Karpas-422 (cell line): Measurements from ENCODE around the gene SYNJ1. TPM values are rescaled to one million over a fixed set of nuclear protein-coding genes. Genes with fewer than 3 reads are reported as not detected.

ENCODE experiments used
- DNase-seq: peaks from one replicate; pipeline ENCODE4 v3.0.0-alpha.2; 2015
- H2AFZ ChIP-seq: fragments of 200-600 bp; sonication (generic); 2 replicates; pipeline ENCODE4 v1.6.1; 2014; ENCODE audit warnings: antibody characterized with exemption, low read length, mixed read lengths
- H3K27ac ChIP-seq: fragments of 200-600 bp; sonication (generic); 2 replicates; pipeline ENCODE4 v1.5.1; 2014; ENCODE audit warnings: mild to moderate bottlenecking, low read length, moderate library complexity
- H3K27me3 ChIP-seq: fragments of 200-600 bp; sonication (generic); 2 replicates; pipeline ENCODE4 v1.6.1; 2014; ENCODE audit warnings: low read length, mixed read lengths
- H3K36me3 ChIP-seq: fragments of 200-600 bp; sonication (generic); 2 replicates; pipeline ENCODE4 v1.6.1; 2014; ENCODE audit warnings: low read length, mixed read lengths; ENCODE audit not compliant: insufficient read depth
- H3K4me1 ChIP-seq: fragments of 200-600 bp; sonication (generic); 2 replicates; pipeline ENCODE4 v1.6.1; 2014; ENCODE audit warnings: mild to moderate bottlenecking, low read length, mixed read lengths
- H3K4me2 ChIP-seq: fragments of 200-600 bp; sonication (generic); 2 replicates; pipeline ENCODE4 v1.6.1; 2014; ENCODE audit warnings: low read length, low read depth, mild to moderate bottlenecking; ENCODE audit not compliant: poor library complexity, severe bottlenecking
- H3K4me3 ChIP-seq: fragments of 200-600 bp; sonication (generic); 2 replicates; pipeline ENCODE4 v1.5.1; 2014; ENCODE audit warnings: mild to moderate bottlenecking, antibody characterized with exemption, low read length, mixed read lengths
- H3K79me2 ChIP-seq: fragments of 200-600 bp; sonication (generic); 2 replicates; pipeline ENCODE4 v1.6.1; 2014; ENCODE audit warnings: mild to moderate bottlenecking, low read length, mixed read lengths
- H3K9ac ChIP-seq: fragments of 200-600 bp; sonication (generic); 2 replicates; pipeline ENCODE4 v1.6.0; 2014; ENCODE audit warnings: low read length
- H3K9me2 ChIP-seq: fragments of 200-600 bp; sonication (generic), shearing (Covaris generic); replicated peaks from 2 replicates; pipeline ENCODE4 v1.6.0; 2014; ENCODE audit warnings: mild to moderate bottlenecking, low read length, moderate library complexity; ENCODE audit not compliant: insufficient read depth
- H3K9me3 ChIP-seq: fragments of 300-700, 200-600 bp; sonication (generic); 2 replicates; pipeline ENCODE4 v1.6.1; 2014; ENCODE audit warnings: low read length, mixed read lengths
- H4K20me1 ChIP-seq: fragments of 200-600 bp; sonication (generic); 2 replicates; pipeline ENCODE4 v1.6.1; 2014; ENCODE audit warnings: mild to moderate bottlenecking, antibody characterized with exemption, low read length, low read depth; ENCODE audit not compliant: insufficient read depth
- total RNA-seq: library from RNA; depleted of rRNA; stranded (reverse); fragments of >200 nt; shearing (Covaris generic); gene quantifications from 2 replicates; pipeline ENCODE4 v1.2.3, GENCODE V29; 2014; ENCODE audit warnings: low replicate concordance

The SYNJ1 gene
- total RNA-seq, 1 experiment from 2014 or later, result 6.0 TPM

DNA sequence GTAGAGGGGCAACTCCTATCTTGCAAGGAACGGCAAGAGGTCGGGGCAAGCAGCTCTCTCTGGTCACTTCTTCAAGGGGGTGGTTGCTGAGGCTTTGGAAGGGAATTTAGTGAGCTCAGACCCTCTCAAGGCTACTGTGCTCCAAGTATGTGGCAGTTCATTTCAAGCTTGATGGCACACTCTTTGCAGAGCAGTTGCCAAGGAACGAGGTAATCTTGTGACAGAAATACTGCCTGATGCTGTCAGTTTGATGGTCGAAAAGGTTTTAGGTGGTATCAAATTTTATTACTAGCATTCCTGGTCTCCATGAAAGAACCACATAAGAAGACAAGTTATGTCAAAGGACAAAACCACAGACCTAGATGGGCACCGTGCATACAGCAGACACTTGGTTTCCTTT is 128.7 kb downstream of the SYNJ1 start:
- Histone ChIP-seq H3K36me3 (peaks cover 21% of the 10 kb centered on the region; the same call in 1 of the 2 replicates), H3K4me2 (no peak overlapping the region), H2AFZ (no peak overlapping the region), H4K20me1 (no peaks in the 10 kb centered on the region), H3K9me2 (no peaks in the 10 kb centered on the region), H3K79me2 (no peaks in the 10 kb centered on the region), H3K27me3 (no peaks in the 10 kb centered on the region), H3K9me3 (no peaks in the 10 kb centered on the region), H3K27ac (no peak overlapping the region), H3K4me1 (no peaks in the 10 kb centered on the region), H3K9ac (no peak overlapping the region), H3K4me3 (no peak overlapping the region)
- DNase-seq, result no peak

DNA sequence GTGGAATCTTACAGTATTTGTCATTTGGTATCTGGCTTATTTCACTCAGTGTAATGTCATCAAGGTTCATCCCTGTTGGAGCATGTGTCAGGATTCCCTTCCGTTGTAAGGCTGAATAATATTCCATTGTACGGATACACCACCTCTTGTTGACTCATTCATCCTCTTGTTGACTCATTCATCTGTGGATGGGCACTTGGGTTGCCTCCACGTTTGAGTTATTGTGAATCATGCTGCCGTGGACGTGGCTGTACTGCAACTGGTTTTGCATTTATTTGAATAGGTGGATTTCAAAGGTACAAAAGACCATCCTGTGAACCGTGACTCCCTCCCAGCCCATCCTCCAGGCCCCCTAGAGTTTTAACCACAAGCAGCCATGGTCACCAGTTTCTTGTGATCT is 130.6 kb downstream of the SYNJ1 start:
- no peak for DNase-seq
- no peak overlapping the region for H3K9ac ChIP-seq
- H3K4me2 ChIP-seq, result no peak overlapping the region
- no peak overlapping the region for H2AFZ ChIP-seq
- no peaks in the 10 kb centered on the region for H4K20me1 ChIP-seq
- no peaks in the 10 kb centered on the region for H3K9me2 ChIP-seq
- no peaks in the 10 kb centered on the region for H3K79me2 ChIP-seq
- H3K4me3 ChIP-seq, result no peak overlapping the region
- no peaks in the 10 kb centered on the region for H3K27me3 ChIP-seq
- peaks cover 14% of the 10 kb centered on the region; the same call in 1 of the 2 replicates for H3K36me3 ChIP-seq
- H3K27ac ChIP-seq, result no peak overlapping the region
- no peaks in the 10 kb centered on the region for H3K9me3 ChIP-seq
- no peaks in the 10 kb centered on the region for H3K4me1 ChIP-seq

DNA sequence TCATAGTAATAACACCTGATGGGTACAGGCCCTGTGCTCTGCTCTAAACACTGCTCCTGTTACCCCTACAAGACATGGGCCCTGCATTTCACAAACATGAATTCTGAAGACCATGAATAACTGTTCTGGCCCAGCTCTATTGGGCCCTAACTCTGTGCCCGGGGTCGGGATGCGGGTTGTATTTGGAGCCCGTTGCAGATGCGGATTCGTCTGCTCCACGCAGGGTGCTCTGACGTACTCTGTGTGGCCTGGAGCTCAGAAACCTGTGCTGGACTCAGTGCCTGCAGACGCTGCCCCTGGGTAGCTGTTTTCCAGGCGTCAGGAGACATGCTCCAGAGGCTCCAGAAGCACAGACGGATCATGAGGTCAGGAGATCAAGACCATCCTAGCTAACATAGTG is 132.4 kb downstream of the SYNJ1 start:
- H3K4me2 ChIP-seq, result no peak overlapping the region
- no peaks in the 10 kb centered on the region for H3K27me3 ChIP-seq
- H2AFZ ChIP-seq, result no peak overlapping the region
- H3K36me3 ChIP-seq, result peaks cover 10% of the 10 kb centered on the region; the same call in 1 of the 2 replicates
- DNase-seq, result no peak
- no peak overlapping the region for H3K27ac ChIP-seq
- no peaks in the 10 kb centered on the region for H4K20me1 ChIP-seq
- H3K9me2 ChIP-seq, result no peaks in the 10 kb centered on the region
- H3K79me2 ChIP-seq, result no peaks in the 10 kb centered on the region
- no peak overlapping the region for H3K9ac ChIP-seq
- no peaks in the 10 kb centered on the region for H3K9me3 ChIP-seq
- H3K4me1 ChIP-seq, result no peaks in the 10 kb centered on the region
- no peak overlapping the region for H3K4me3 ChIP-seq

DNA sequence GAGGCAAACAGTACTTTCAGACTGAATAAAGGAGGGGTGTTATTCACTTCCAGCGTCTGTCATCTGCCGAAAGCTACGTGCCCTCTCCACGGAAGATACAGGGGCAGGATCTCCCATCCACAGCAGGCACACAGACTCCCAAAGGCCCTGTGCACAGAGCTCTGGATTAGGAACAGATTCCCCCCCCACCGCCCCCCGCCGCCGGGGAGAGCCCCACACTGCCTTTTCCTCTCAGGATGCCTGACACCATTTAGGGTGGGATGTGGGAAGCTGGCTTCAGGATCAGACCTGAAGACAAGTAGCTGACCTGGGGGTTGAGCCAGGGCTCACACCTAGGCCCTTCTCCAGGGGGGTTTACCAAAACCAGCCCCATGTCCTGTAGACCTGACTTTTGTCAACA is 134.1 kb downstream of the SYNJ1 start:
- Histone ChIP-seq H3K4me2 (no peak overlapping the region), H3K36me3 (no peaks in the 10 kb centered on the region), H3K9ac (no peak overlapping the region), H3K27ac (no peak overlapping the region), H3K79me2 (no peaks in the 10 kb centered on the region), H4K20me1 (no peaks in the 10 kb centered on the region), H2AFZ (no peak overlapping the region), H3K9me3 (no peaks in the 10 kb centered on the region), H3K4me3 (no peak overlapping the region), H3K4me1 (no peaks in the 10 kb centered on the region), H3K9me2 (no peaks in the 10 kb centered on the region), H3K27me3 (no peaks in the 10 kb centered on the region)
- DNase-seq, result no peak

DNA sequence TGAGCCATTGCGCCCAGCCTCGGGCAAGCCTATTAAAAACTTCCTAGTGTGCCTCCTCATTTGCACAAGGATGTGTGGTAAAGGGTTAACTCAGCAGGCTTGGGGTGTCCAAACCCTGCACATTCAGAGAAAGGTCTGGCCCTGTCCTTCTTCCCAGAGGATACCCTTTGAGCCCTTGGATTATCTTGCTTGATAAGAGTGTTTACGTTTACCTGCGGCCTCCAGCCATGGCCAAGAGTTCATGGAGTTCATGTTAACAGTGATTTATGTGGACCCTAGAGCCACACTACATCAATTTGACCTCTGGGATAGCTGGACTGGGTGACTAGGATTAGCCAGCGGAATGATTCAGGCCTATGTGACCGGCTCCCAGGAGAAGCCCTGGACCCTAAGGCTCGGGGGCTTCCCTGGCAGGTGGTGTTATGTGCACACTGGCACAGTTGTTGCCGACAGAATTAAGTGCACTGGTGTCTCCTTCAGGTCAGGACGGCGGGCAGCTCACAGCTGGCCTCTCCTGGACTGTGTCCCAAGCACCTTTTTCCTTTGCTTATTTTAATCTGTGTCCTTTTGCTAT is 134.8 kb downstream of the SYNJ1 start:
- Histone ChIP-seq H2AFZ (no peak overlapping the region), H3K36me3 (no peaks in the 10 kb centered on the region), H3K27me3 (no peaks in the 10 kb centered on the region), H3K9ac (no peak overlapping the region), H3K4me3 (no peak overlapping the region), H3K9me3 (no peaks in the 10 kb centered on the region), H3K4me2 (no peak overlapping the region), H3K4me1 (no peaks in the 10 kb centered on the region), H3K27ac (no peak overlapping the region), H3K9me2 (no peaks in the 10 kb centered on the region), H4K20me1 (no peaks in the 10 kb centered on the region), H3K79me2 (no peaks in the 10 kb centered on the region)
- DNase-seq, result no peak

DNA sequence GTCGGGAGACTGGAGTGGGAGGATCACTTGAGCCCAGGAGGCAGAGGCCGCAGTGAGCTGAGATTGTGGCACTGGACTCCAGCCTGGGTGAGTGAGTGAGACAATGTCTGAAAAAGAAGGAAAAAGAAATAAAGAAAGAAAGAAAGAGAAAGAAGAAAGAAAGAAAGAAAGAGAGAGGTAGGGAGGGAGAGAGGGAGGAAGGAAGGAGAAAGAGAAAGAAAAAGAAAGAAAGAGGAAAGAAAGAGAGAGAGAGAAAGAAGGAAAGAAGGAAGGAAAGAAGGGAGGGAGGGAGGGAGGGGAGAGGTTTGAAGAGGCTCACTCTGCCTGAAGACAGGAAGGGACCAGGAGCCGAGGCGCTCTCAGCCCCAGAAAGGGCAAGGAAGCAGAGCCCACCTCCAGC is 137.7 kb downstream of the SYNJ1 start:
- no peak overlapping the region for H3K27ac ChIP-seq
- H3K36me3 ChIP-seq, result no peaks in the 10 kb centered on the region
- no peak overlapping the region for H3K4me3 ChIP-seq
- no peak overlapping the region for H3K4me2 ChIP-seq
- H3K79me2 ChIP-seq, result no peaks in the 10 kb centered on the region
- no peaks in the 10 kb centered on the region for H3K9me3 ChIP-seq
- H4K20me1 ChIP-seq, result no peaks in the 10 kb centered on the region
- H3K9ac ChIP-seq, result no peak overlapping the region
- no peaks in the 10 kb centered on the region for H3K9me2 ChIP-seq
- H2AFZ ChIP-seq, result no peak overlapping the region
- H3K27me3 ChIP-seq, result no peaks in the 10 kb centered on the region
- DNase-seq, result no peak
- no peaks in the 10 kb centered on the region for H3K4me1 ChIP-seq

DNA sequence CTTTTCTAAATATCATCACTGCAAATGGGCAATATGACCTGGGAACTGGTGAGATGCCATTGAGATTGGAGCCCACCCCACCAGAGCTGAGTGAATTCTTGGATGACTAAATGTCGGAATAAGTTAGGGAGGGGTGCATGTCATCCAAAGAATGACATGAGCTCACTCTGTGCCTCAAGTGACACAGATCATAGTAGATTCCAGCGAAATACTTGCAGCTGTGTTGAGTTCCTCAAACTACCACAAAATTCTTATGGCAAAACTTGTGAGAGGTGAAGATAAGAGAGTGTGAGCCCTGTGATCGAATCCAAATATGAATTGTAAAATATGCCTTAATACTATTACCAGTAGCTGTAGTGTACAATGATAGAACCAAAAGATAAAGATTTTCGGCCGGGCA is 140.2 kb downstream of the SYNJ1 start:
- H3K27ac ChIP-seq, result no peak overlapping the region
- H3K36me3 ChIP-seq, result no peaks in the 10 kb centered on the region
- H3K4me2 ChIP-seq, result no peak overlapping the region
- H3K9me3 ChIP-seq, result no peaks in the 10 kb centered on the region
- H3K9ac ChIP-seq, result no peak overlapping the region
- H3K9me2 ChIP-seq, result no peaks in the 10 kb centered on the region
- H3K4me3 ChIP-seq, result no peak overlapping the region
- no peaks in the 10 kb centered on the region for H3K27me3 ChIP-seq
- no peak for DNase-seq
- no peaks in the 10 kb centered on the region for H3K4me1 ChIP-seq
- no peaks in the 10 kb centered on the region for H3K79me2 ChIP-seq
- no peaks in the 10 kb centered on the region for H4K20me1 ChIP-seq
- H2AFZ ChIP-seq, result no peak overlapping the region

DNA sequence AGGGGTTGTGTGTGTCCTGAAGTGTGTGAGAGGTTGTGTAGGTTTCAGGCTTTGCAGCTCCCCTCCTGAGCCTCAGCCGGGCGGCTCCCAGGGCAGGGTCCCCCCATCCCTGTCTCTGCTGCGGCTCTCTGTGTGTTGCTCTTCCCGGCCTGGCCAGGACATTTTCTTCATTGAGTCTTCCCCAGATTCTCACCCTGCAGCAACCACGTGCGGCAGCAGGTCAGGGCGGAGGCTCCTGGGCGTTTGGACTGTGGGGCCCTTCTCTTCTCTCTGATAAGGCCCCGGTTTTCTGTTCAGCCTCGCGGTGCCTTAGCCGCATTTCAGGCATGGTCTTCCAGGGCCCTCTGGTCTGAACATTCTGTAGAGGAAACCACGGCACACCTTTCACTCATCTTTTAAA is 140.7 kb downstream of the SYNJ1 start:
- Histone ChIP-seq H4K20me1 (no peaks in the 10 kb centered on the region), H3K4me2 (no peak overlapping the region), H3K9me2 (no peaks in the 10 kb centered on the region), H3K27ac (no peak overlapping the region), H3K9me3 (no peaks in the 10 kb centered on the region), H3K4me1 (no peaks in the 10 kb centered on the region), H3K9ac (no peak overlapping the region), H3K4me3 (no peak overlapping the region), H3K79me2 (no peaks in the 10 kb centered on the region), H3K27me3 (no peaks in the 10 kb centered on the region), H2AFZ (no peak overlapping the region), H3K36me3 (no peaks in the 10 kb centered on the region)
- no peak for DNase-seq

DNA sequence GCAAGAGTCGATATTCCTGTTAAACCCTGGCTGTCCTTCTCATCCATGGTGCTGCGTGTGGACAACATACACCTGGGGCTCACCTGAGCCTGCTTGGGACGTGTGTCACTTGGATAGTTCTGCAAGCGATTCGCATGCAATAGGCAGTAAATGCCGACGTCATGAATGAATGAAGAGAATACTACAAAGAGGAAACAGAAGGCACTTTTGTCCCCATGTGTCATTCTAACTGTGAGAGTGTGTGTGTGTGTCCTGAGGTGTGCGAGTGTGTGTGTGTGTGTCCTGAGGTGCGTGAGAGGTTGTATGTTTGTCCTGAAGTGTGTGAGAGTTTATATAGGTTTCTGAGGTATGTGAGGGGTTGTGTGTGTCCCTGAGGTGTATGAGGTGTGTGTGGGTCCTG is 141.8 kb downstream of the SYNJ1 start:
- H3K9me2 ChIP-seq, result no peaks in the 10 kb centered on the region
- no peaks in the 10 kb centered on the region for H3K79me2 ChIP-seq
- H4K20me1 ChIP-seq, result no peaks in the 10 kb centered on the region
- no peak overlapping the region for H3K4me3 ChIP-seq
- no peak for DNase-seq
- H3K27ac ChIP-seq, result no peak overlapping the region
- H3K4me2 ChIP-seq, result no peak overlapping the region
- H3K27me3 ChIP-seq, result no peaks in the 10 kb centered on the region
- no peak overlapping the region for H2AFZ ChIP-seq
- H3K36me3 ChIP-seq, result no peaks in the 10 kb centered on the region
- H3K9me3 ChIP-seq, result no peaks in the 10 kb centered on the region
- no peak overlapping the region for H3K9ac ChIP-seq
- no peaks in the 10 kb centered on the region for H3K4me1 ChIP-seq
